Sigmoid colon (tissue), 3 donors: Measurements from ENCODE around the gene HIVEP3.

ENCODE experiments used
- CTCF ChIP-seq, 4 experiments: fragments of 450-650 bp in 3 of 4; fragments of 200-600 bp in 1 of 4; IDR thresholded peaks; one replicate each; pipeline ENCODE4 v1.5.1; 2016 to 2019; ENCODE audit warnings: antibody characterized with exemption in 4 of 4, mild to moderate bottlenecking in 3 of 4, moderate library complexity in 2 of 4
- POLR2A ChIP-seq, 2 donors: fragments of 450-650 bp; IDR thresholded peaks; one replicate each; pipeline ENCODE4 v1.6.1; 2016; ENCODE audit warnings: antibody characterized with exemption in 2 of 2, mild to moderate bottlenecking in 2 of 2, moderate library complexity in 2 of 2

- TF ChIP-seq CTCF (IDR thresholded peaks at IDR 0.05): no peak
- TF ChIP-seq POLR2A (IDR thresholded peaks at IDR 0.05): no peak
Measured at GRCh38 chr1:41720861-41721410, 197.8 kb downstream of the HIVEP3 start.
